Dermis blood vessel endothelial cell (primary cell): ENCODE data around the gene CFTR. TPM values are rescaled to one million over a fixed set of nuclear protein-coding genes. Genes with fewer than 3 reads are reported as not detected.
"Not testable (repeated sequence)": the region's sequence is repeated elsewhere in the genome, so short reads cannot be mapped to it uniquely, and the experiment has no call there.

Experiments used
- DNase-seq: peaks from one replicate; pipeline ENCODE4 v3.0.0; 2010
- total RNA-seq: library from RNA; depleted of rRNA; stranded (reverse); fragments of >200 nt; gene quantifications from 2 replicates; pipeline ENCODE4 v1.2.3, GENCODE V29; 2014

Gene CFTR
- not detected in 2 replicates for total RNA-seq

- DNase-seq, result no peak
Observed at GRCh38 chr7:117479225-117480054, at the start of gene CFTR. Gene CFTR, plus strand, starts transcription at chr7:117480025. Its CDS starts 70 bp downstream, at chr7:117480095.

- DNase-seq, result peak; percentile 45
Observed at GRCh38 chr7:117435475-117436043, 44.3 kb upstream of the CFTR start.

- DNase-seq, result no peak
Observed at GRCh38 chr7:117444646-117445045, 35.2 kb upstream of the CFTR start.

GRCh38 chr7:117445206-117445605, 34.6 kb upstream of the CFTR start:
- DNase-seq, result no peak

GRCh38 chr7:117446220-117446815, 33.5 kb upstream of the CFTR start:
- no peak for DNase-seq

GRCh38 chr7:117448655-117449054, 31.2 kb upstream of the CFTR start:
- no peak for DNase-seq

GRCh38 chr7:117458977-117459583, 20.7 kb upstream of the CFTR start:
- peak; percentile 53 for DNase-seq

GRCh38 chr7:117459735-117460134, 20.1 kb upstream of the CFTR start:
- no peak for DNase-seq

- not testable (repeated sequence) for DNase-seq
Observed at GRCh38 chr7:117460815-117461214, 19.0 kb upstream of the CFTR start.

- DNase-seq, result no peak
Observed at GRCh38 chr7:117468174-117468573, 11.7 kb upstream of the CFTR start.

- DNase-seq, result no peak
Observed at GRCh38 chr7:117470777-117471176, 9.0 kb upstream of the CFTR start.

- no peak for DNase-seq
Observed at GRCh38 chr7:117472335-117472734, 7.5 kb upstream of the CFTR start.

- DNase-seq, result no peak
Observed at GRCh38 chr7:117476557-117477215, 3.1 kb upstream of the CFTR start.

- DNase-seq, result no peak
Observed at GRCh38 chr7:117478836-117479224, 995 bp upstream of the CFTR start.

GRCh38 chr7:117480055-117480362, 184 bp downstream of the CFTR start:
- DNase-seq, result no peak

GRCh38 chr7:117480978-117481377, 1.2 kb downstream of the CFTR start:
- no peak for DNase-seq

GRCh38 chr7:117485118-117485620, 5.3 kb downstream of the CFTR start:
- DNase-seq, result no peak

GRCh38 chr7:117489016-117489415, 9.2 kb downstream of the CFTR start:
- DNase-seq, result no peak

- DNase-seq, result no peak
Observed at GRCh38 chr7:117489430-117489829, 9.6 kb downstream of the CFTR start.

- DNase-seq, result no peak
Observed at GRCh38 chr7:117489911-117490310, 10.1 kb downstream of the CFTR start.

- no peak for DNase-seq
Observed at GRCh38 chr7:117492649-117493048, 12.8 kb downstream of the CFTR start.

- DNase-seq, result no peak
Observed at GRCh38 chr7:117493460-117493859, 13.6 kb downstream of the CFTR start.

- DNase-seq, result no peak
Observed at GRCh38 chr7:117495308-117495707, 15.5 kb downstream of the CFTR start.
